GM12874 (cell line): ENCODE measurements around the gene OGG1.

ENCODE experiments used
- CTCF ChIP-seq: IDR thresholded peaks from 2 replicates; pipeline ENCODE4 v1.5.1; 2011; ENCODE audit warnings: low read depth, mild to moderate bottlenecking, control low read depth, low read length, moderate library complexity; ENCODE audit not compliant: insufficient read depth

Gene OGG1

DNA sequence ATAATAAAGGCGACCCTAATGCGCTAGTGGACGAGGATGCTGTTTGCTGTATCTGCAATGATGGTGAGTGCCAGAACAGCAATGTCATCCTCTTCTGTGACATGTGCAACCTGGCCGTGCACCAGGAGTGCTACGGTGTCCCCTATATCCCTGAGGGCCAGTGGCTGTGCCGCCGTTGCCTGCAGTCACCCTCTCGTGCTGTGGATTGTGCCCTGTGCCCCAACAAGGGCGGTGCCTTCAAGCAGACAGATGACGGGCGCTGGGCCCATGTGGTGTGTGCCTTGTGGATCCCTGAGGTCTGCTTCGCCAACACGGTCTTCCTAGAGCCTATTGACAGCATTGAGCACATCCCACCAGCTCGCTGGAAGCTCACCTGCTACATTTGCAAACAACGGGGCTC is 10.6 kb upstream of the OGG1 start:
- no peak for TF ChIP-seq CTCF

DNA sequence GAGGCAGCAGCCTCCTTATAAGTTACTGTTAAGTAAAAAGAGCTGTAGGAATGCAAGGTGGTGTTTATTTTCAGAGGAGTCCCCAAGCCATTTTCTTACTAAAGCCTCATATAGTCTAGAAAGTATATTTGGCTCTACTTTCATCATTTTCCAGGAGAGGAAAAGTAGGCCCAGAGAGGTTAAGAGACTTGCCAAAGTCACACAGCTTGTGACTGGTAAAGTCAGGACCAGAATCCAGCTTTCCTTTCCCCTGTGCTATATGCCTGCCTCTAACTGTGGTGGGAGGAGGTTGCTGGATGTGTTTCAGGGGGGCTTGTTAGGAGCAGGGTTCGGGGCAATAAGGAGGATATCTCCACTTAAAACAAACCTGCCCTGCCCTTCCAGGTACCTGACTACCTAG is 7.2 kb upstream of the OGG1 start:
- no peak for TF ChIP-seq CTCF

- TF ChIP-seq CTCF, result no peak
These were observed 6.2 kb upstream of the OGG1 start for GRCh38 chr3:9743548-9743947.

- TF ChIP-seq CTCF, result no peak
These were observed 5.6 kb upstream of the OGG1 start for GRCh38 chr3:9744162-9744561.

GRCh38 chr3:9745521-9745920 is 4.2 kb upstream of the OGG1 start:
- TF ChIP-seq CTCF, result no peak

DNA sequence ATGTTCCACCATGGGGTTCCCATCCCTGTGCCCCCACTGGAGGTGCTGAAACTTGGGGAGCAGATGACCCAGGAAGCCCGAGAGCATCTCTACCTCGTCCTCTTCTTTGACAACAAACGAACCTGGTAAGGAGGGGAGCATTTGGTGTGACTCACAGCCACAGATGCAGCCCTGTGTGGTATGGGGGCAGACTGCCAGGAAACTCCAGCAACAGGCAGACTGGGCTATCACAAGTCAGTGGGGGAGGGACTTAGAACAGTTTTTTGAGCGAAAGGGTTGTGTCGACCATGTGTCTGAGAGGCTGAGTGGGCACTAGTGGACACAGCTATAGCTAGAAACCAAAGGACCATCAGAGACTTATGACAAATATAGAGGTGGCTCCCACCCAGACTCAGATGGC is 3.4 kb upstream of the OGG1 start:
- no peak for TF ChIP-seq CTCF

GRCh38 chr3:9747267-9747666 is 2.5 kb upstream of the OGG1 start:
- TF ChIP-seq CTCF, result no peak

DNA sequence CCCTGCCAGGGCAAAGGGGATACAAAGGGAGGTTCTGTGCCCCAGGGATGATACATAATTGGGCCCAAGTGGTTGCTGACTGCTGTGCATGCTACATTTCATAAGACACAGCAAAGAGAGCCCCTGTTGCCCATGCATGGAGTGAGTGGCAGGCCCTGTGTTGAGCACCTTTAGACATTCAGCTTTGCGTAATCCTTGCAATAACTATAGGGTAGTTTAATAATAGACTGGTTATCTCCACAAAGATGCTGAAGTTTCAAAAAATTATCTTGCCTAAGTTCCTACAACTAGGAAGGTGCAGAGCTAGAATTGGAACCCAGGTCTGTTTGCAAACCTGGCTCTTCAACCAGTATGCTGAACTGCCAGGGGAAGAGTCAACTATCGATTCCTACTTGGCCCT is 1.7 kb upstream of the OGG1 start:
- no peak for TF ChIP-seq CTCF
